ENCODE data around the gene LRP2.
"Not testable (repeated sequence)": the region's sequence is repeated elsewhere in the genome, so short reads cannot be mapped to it uniquely, and the experiment has no call there.

LRP2 gene

DNA sequence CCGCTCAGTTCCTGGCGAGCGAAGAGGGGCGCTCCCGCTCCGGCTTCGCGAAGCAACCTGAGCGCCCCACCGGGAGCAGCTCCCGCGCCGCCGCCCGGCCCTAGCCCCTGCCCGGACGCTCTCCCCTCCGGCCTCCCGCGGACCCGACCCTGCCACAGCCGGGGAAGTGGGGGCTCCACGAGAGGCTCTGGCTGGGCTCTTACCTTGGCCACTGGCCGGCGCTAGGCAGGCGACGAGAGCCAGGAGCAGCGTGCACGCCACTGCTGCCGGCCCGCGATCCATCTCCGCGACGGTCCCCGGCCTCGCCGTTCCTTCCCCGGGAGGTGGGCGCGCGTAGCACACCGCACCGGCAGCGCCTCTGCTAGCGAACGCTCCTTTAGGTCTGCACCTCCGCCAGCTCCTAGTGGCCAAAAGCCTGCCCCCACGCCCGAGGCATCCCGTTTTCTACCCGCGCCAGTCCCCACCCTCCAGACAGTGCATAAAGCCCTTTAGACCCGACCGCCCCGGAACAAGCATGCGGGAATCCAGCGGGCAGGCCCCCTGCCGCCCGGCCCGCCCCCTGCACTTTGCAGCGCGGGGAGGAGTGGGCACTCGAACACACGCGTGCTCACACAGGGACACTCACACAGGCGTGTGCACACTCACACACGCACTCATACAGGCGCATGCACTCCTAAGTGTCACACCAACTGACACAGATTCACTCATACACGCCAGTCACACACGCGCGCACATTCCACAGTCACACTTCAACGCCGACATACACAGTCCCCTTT is at the start of gene LRP2:
TSS of gene LRP2 (minus strand) at position 417 of the 776 bp plus-strand sequence. CDS start at position 282, 135 bp downstream.
- TF ChIP-seq MYC (IDR thresholded peaks at IDR 0.05; ENCODE audit: low read depth, low read length) (no peak), CTCF (IDR thresholded peaks at IDR 0.05; ENCODE audit: low read depth, low read length) (peak; percentile 3)
- DNase-seq (ENCODE audit: low read depth): peak; percentile 15

GRCh38 chr2:169406891-169407290 is 44.6 kb upstream of the LRP2 start:
- TF ChIP-seq MYC (IDR thresholded peaks at IDR 0.05; ENCODE audit: low read depth, low read length) (no peak), POLR2A (IDR thresholded peaks at IDR 0.05; ENCODE audit: extremely low read depth, insufficient read length) (no peak), MAX (IDR thresholded peaks at IDR 0.05; ENCODE audit: low read depth, low read length) (no peak), CTCF (IDR thresholded peaks at IDR 0.05; ENCODE audit: low read depth, low read length) (no peak)
- no peak overlapping the region for H3K4me3 ChIP-seq (ENCODE audit: low read depth, low read length)
- no peak for DNase-seq (ENCODE audit: low read depth)

More for the DNA sequence above, at the start of gene LRP2:
- no peak within 1 kb of the TSS for H3K4me3 ChIP-seq (ENCODE audit: low read depth, low read length)

GRCh38 chr2:169399491-169399890 is 37.2 kb upstream of the LRP2 start:
- DNase-seq (ENCODE audit: low read depth); H3K4me3 ChIP-seq (ENCODE audit: low read depth, low read length): not testable (repeated sequence)

DNA sequence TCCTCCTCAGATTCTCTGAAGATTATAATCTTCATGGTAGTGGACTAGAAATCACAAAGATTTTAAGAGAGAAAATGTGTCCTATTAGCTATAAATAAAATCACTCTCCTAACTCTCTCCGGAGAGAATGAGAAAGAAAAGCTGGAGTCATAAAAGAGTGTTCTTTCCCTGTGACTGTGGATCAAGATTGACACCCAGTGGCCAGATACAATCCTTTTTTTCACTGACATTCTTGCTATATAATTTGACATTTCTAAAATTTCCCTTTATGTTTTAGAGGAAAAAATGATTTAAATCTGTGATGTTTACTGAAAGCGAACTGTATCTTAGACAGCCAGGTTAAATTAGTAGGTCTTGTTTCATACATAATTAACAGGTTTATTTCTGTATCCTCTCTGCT is 35.4 kb upstream of the LRP2 start:
- TF ChIP-seq CTCF (IDR thresholded peaks at IDR 0.05; ENCODE audit: low read depth, low read length): peak; percentile 11
- no peak for TF ChIP-seq MAX (IDR thresholded peaks at IDR 0.05; ENCODE audit: low read depth, low read length)
- DNase-seq (ENCODE audit: low read depth): peak; percentile 22
- no peak overlapping the region for H3K4me3 ChIP-seq (ENCODE audit: low read depth, low read length)

- no peak overlapping the region for H3K4me3 ChIP-seq (ENCODE audit: low read depth, low read length)
- peak; percentile 65 for DNase-seq (ENCODE audit: low read depth)
- TF ChIP-seq MYC (IDR thresholded peaks at IDR 0.05; ENCODE audit: low read depth, low read length): no peak
- no peak for TF ChIP-seq CTCF (IDR thresholded peaks at IDR 0.05; ENCODE audit: low read depth, low read length)
- TF ChIP-seq MAX (IDR thresholded peaks at IDR 0.05; ENCODE audit: low read depth, low read length): no peak
- no peak for TF ChIP-seq POLR2A (IDR thresholded peaks at IDR 0.05; ENCODE audit: extremely low read depth, insufficient read length)
Observed at GRCh38 chr2:169395821-169396374, 33.6 kb upstream of the LRP2 start.

GRCh38 chr2:169393068-169393590 is 30.8 kb upstream of the LRP2 start:
- no peak for DNase-seq (ENCODE audit: low read depth)
- no peak for TF ChIP-seq CTCF (IDR thresholded peaks at IDR 0.05; ENCODE audit: low read depth, low read length)
- TF ChIP-seq POLR2A (IDR thresholded peaks at IDR 0.05; ENCODE audit: extremely low read depth, insufficient read length): no peak
- no peak for TF ChIP-seq MYC (IDR thresholded peaks at IDR 0.05; ENCODE audit: low read depth, low read length)
- no peak for TF ChIP-seq MAX (IDR thresholded peaks at IDR 0.05; ENCODE audit: low read depth, low read length)
- no peak overlapping the region for H3K4me3 ChIP-seq (ENCODE audit: low read depth, low read length)

Measured in NB4 (cell line).